WTC11 (cell line): Measurements from ENCODE around the gene CAPN12.

ENCODE experiments used
- ELF4 ChIP-seq: sonication (generic); formaldehyde crosslinking; IDR thresholded peaks from 2 replicates; pipeline ENCODE4 v1.8.1; 2022; ENCODE audit warnings: low read depth, mild to moderate bottlenecking, moderate library complexity, missing genetic modification reagents
- GABPB1 ChIP-seq: sonication (generic); formaldehyde crosslinking; IDR thresholded peaks from 2 replicates; pipeline ENCODE4 v1.8.1; 2023; ENCODE audit warnings: mild to moderate bottlenecking, missing genetic modification reagents
- SP1 ChIP-seq: sonication (generic); formaldehyde crosslinking; conservative IDR thresholded peaks from 2 replicates; pipeline ENCODE4 v1.8.1; 2022; ENCODE audit warnings: missing genetic modification reagents
- TF ChIP-seq, protein P1 (sequence below): fragments of 200-600 bp; IDR thresholded peaks from 2 replicates; pipeline ENCODE4 v1.8.0; 2022; ENCODE audit warnings: antibody characterized with exemption

DNA sequence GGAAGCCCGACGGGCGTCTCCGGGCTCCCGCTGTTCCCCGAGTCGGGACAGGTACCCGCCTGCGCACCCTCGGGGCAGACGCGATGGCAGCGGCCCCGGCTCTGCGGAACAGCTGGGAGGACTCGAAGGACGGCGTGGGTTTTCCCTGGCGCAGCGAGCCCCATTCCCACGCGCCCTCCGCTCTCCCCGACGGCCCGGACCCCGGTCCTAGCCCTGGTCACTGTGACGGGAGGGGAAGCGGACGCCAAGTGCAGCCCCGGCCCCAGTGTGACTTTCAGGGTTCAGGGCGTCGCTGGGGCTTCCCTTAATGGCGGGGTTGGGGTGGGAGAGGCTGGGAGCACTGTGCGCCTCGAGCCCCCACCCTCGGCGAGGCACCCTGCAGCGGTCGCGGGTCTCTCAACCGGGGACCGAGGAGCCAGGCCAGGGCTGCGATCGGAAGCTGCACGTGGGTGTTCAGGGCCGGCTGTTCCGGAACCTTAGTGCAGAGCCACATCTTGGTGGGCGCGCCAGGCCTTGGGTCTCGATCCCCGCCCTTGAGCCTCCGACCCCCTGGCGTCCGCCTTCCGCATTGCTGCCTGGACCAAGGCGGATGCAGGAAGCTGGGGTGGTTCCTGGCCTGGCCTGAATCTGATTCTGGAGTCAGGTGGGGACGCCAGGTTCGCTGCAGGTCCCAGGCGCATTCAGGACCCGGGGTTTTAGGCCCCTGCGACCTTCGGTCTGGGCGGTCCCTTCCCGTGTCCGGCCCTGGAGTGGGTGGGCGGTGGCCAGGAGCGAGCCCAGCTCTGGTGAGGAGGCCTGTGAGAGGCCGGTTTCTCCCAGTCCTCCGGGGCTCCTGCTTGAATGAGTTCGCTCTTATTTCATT is 48.2 kb upstream of the CAPN12 start:
- TF ChIP-seq, protein P1, sequence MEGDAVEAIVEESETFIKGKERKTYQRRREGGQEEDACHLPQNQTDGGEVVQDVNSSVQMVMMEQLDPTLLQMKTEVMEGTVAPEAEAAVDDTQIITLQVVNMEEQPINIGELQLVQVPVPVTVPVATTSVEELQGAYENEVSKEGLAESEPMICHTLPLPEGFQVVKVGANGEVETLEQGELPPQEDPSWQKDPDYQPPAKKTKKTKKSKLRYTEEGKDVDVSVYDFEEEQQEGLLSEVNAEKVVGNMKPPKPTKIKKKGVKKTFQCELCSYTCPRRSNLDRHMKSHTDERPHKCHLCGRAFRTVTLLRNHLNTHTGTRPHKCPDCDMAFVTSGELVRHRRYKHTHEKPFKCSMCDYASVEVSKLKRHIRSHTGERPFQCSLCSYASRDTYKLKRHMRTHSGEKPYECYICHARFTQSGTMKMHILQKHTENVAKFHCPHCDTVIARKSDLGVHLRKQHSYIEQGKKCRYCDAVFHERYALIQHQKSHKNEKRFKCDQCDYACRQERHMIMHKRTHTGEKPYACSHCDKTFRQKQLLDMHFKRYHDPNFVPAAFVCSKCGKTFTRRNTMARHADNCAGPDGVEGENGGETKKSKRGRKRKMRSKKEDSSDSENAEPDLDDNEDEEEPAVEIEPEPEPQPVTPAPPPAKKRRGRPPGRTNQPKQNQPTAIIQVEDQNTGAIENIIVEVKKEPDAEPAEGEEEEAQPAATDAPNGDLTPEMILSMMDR, result no peak; the same call in 1 of the 2 replicates
- TF ChIP-seq SP1 (CRISPR knock-in tag), result no peak
- no peak for TF ChIP-seq GABPB1 (CRISPR knock-in tag)
- TF ChIP-seq ELF4, result no peak
